GM19467 (cell line): Measurements from ENCODE around the gene C11orf97.
A peak's percentile ranks its signal among the peaks of the same experiment; 100 is the strongest.
"Not testable (repeated sequence)": the region's sequence is repeated elsewhere in the genome, so short reads cannot be mapped to it uniquely, and the experiment has no call there.

ENCODE experiments used
- ATAC-seq: cut with Tn5 transposase; IDR thresholded peaks from one replicate; pipeline ENCODE4 v1.9.1; 2021; ENCODE audit warnings: mild to moderate bottlenecking, moderate library complexity; ENCODE audit not compliant: unreplicated experiment

Gene C11orf97

DNA sequence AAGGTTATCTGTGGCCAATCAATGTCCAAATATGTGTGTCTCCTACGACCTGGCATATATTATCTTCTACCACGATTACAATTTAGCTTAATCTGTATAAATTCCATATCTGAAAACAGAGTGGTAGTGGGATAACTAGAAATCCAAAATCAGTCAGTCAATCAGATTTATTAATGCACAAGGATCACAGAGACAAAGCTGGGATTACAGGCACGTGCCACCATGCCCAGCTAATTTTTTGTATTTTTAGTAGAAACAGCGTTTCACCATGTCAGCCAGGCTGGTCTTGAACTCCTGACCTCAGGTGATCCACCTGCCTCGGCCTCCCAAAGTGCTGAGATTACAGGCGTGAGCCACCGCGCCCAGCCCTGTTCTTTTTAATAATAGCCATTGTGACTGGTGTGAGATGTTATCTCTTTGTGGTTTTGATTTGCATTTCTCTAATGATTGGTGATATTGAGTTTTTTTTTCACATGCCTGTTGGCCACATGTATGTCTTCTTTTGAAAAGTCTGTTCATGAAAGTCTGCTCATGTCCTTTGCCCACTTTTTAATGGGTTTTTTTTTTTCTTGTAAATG lies 43.6 kb downstream of the C11orf97 start:
- ATAC-seq = not testable (repeated sequence)

DNA sequence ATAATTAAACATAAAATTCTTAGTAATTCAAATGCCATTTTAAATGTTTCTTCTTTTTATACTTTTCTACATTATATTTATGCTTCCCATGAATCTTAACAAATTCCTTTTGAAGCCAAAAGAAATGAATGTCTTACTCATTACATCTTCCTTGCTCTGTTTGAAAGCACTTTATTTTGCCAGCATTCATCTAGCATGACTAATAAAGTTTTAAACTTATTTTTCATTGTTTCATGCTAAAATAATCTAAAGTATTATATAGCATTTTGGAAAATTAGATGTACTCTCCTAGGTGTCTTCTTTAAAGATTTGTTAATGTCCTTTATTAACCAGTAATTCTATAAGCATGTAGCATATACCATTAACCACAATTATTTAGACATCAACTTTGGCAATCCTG lies 45.2 kb downstream of the C11orf97 start:
- ATAC-seq = no peak

DNA sequence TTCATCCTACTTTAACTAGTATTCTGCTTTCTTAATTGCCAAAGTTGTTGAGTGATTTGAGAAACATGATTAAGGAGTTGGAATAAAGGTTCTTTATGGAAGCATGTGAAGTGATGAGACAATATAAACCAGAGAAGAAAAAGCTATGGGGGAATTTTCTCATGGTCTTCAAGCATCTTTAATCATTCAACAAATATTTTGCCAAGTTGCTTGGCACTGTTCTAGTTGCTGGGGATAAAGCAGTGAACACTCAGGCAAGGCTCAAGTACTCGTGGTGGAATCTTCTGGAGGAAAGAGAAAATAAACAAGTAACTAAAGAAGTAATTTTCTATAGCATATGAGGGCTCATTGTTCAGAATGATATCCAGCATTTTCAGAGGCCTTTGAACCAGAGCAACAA lies 45.7 kb downstream of the C11orf97 start:
- ATAC-seq = no peak

DNA sequence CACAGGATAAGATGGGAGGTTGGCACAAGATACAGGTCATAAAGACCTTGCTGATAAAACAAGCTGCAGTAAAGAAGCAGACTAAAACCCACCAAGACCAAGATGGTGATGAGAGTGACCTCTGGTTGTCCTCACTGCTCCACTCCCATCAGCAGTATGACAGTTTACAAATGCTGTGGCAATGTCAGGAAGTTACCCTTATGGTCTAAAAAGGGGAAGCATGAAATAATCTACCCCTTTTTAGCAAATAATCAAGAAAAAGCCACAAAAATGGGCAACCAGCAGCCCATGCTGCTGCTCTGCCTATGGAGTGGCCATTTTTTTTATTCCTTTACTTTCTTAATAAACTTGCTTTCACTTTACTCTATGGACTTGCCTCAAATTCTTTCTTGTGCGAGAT lies 46.2 kb downstream of the C11orf97 start:
- ATAC-seq = peak; percentile 41

DNA sequence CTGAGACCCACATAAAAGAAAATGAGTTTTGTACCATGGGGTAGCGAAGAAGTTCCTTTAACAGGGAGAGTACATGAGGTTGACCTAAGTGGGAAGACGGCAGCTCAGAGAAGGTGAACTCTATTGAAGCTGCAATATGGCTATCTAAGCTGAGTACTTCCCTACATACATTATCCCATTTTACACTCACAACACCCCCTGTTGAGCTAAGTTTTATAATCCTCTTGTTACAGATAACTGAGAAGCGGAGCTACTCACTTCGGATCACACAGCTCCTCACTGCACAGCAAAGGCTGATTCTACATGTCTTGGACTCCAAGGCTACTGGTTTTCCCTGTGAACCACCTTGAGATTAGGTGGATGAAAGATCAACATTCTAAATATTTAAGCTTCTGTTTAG lies 46.7 kb downstream of the C11orf97 start:
- no peak for ATAC-seq

DNA sequence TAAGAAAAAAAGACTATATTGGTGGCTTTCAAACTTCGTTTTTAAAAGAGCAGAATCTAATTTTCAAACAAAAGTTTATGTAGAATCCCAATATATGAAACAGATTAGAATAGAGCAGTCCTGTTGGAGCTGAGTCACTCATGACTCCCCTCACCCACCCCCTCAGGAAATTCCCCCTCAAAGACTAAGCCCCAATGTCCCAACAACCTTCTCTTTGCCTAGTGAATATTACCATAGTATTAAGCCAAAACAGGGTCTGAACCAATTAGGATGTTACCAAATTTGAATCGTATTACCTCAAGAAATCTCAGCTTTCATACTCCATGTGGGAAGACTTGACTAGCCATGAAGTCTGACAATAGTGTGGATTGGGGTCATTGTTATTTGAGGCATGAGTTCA lies 47.1 kb downstream of the C11orf97 start:
- ATAC-seq = no peak

DNA sequence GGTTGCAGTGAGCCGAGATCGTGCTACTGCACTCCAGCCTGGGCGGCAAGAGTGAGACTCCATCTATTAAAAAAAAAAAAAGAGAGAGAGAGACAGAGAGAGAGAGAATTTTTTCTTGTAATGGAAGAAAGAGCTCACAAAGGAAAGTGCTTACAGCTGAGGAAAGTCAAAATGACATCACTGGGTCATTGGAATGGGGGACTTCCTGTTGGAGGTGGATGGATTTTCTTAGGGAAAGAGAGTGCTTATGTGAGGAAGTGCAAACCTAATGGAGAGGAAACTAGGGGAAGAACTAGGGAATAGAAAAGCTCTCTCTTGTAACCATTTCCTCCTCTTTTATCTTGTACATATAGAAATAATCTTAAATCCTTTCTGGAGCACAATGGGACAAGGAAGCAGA lies 48.6 kb downstream of the C11orf97 start:
- ATAC-seq = no peak

DNA sequence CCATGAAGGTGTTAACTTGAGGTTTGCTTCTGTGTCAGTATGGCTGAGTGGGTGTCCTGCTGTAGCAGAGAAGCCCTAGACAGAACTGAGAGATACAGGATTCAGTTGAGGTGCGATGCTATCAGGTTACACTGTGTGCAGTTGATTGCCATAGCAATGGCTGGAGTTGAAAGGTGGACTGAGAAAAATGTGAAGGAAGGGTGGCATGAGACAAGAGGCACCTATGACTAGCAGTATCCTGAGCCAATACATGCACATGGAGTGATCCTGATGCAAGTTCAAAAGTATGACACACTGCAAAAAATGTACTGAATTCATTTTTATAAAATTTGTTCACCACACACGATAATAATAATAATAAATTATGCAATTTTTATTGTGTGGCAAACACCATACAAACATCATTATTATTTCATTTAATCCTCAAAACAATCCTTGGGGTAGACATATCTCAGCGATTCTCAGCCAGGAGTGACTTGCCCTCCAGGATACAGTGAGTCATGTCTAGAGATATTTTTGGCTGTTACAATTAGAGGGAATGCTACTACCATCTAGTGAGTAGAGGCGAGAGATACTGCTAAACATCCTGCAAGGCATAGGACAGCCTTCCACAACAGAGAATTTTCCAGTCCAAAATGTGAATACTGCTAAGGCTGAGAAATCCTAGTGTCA lies 51.1 kb downstream of the C11orf97 start:
- no peak for ATAC-seq

DNA sequence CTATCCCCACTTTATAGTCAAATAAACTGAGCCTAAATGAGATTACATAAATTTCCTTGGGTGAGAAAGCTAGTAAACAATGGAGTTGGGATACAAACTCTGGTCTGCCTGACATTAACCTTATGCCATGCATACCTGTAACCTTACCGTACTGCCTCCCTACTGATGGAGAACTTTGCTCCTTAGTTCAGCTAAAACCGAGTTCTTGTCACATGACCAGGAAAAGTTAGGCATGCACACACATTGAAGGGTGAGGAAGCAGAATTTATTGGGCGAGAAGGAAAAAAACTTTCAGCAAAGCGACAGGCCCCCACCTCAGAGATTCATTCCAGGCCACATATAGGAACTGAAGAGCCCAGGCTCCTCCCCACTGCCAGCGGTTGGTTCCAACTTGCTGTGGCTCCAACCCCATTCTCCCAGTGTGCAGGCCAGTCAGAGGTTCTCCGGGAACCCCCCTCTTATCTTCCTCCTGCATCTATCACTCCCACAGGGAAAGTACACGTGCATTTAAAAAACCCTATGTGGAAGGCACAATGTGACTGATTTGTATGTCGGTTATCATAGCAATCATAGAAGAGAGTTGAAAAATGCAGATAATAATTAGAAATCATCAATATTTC lies 51.7 kb downstream of the C11orf97 start:
- no peak for ATAC-seq

DNA sequence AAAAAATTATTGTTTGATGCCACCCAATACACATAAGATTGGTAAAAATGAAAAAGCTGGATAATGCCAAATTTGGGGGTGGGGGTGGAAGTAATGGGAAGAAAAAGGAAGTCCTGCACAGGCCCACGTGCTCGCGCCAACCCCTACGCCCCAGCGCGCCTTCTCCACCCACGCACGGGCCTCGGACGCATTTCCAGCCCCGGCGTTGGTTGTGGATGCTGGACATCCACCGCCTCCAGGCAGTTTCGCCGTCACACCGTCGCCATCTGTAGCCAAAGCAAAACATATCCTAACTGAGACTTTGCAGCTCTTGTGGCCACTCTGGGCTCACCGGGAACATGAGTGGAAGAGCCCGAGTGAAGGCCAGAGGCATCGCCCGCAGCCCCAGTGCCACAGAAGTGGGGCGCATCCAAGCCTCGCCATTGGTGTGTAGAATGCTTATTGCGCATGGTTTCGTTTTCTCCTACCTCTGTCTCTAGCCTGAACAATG lies 55.0 kb downstream of the C11orf97 start, which contains the start of gene PIWIL4:
TSS of gene PIWIL4 (plus strand) at position 188 of the 490 bp plus-strand sequence. CDS start at position 339, 151 bp downstream.
- ATAC-seq = no peak

DNA sequence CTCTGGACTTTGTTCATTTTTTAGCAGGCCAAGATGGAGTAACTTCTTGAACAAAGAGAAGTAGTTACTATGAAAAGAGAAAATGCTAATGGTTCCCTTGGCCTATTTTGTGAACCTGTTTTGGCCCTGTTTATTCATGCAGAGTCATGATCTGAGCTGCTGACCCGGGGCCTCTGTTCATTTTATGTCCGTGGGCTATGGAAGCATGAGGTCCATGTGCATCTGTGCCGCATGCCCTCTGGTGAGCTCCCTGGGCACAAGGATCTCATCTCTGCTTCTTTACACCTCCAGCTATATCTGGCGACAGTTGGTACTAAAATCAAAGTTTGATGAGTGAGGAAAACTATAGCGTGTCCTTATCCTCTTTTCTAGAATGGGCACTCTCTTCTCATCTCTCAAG lies 55.9 kb downstream of the C11orf97 start:
- no peak for ATAC-seq

DNA sequence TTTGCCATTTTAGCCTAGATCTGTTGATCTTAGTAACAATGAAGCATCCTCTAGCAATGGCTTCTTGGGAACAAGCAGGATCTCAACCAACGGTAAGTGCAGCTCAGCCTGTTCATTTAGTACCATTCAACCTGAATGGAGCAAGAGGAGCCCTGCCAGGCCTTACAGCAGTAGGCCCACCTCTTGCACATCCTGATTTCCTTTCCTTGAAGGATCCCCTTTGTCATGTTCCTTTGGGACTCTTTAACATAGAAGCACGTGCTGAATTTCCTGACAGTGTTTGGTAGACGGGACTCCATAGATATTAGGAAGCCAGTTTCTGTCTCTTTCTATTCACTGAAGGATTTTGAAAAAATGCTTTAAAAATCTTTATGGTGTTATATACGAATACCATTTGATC lies 56.5 kb downstream of the C11orf97 start:
- ATAC-seq = no peak

DNA sequence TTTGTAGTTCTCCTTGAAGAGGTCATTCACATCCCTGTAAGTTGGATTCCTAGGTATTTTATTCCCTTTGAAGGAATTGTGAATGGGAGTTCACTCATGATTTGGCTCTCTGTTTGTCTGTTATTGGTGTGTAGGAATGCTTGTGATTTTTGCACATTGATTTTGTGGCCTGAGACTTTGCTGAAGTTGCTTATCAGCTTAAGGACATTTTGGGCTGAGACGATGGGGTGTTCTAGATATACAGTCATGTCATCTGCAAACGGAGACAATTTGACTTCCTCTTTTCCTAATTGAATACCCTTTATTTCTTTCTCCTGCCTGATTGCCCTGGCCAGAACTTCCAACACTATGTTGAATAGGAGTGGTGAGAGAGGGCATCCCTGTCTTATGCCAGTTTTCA lies 60.7 kb downstream of the C11orf97 start:
- not testable (repeated sequence) for ATAC-seq

DNA sequence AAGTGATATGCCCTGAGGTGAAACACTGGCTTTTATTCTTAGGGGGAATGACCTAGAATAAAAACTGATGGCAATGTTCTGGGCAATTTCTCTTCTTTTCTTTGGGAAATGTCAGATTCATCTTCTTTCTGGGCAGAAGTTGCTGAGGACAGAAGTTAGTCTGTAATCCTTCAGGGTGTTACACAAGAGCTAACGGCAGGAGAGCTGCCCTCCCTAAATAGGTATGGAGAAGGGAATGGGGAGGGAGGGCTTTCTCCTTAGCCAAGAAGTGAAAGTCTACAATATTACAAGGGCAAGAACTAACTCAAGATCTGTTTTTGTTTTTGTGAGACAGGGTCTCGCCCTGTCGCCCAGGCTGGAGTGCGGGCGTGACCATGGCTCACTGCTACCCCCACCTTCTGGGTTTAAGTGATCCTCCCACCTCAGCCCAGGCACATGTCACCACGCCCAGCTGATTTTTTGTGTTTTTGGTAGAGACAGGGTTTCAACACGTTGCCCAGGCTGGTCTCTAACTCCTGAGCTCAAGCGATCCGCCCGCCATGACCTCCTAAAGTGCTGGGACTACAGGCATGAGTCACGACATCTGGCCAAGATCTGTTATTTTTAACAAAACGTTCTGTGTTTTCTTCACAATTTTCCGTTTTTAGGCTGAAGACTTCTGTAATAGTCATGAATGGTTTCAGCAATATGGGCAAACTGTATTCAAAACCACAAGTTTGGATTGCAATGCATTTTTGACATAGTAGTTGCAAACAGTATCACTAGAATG lies 62.1 kb downstream of the C11orf97 start:
- no peak for ATAC-seq

DNA sequence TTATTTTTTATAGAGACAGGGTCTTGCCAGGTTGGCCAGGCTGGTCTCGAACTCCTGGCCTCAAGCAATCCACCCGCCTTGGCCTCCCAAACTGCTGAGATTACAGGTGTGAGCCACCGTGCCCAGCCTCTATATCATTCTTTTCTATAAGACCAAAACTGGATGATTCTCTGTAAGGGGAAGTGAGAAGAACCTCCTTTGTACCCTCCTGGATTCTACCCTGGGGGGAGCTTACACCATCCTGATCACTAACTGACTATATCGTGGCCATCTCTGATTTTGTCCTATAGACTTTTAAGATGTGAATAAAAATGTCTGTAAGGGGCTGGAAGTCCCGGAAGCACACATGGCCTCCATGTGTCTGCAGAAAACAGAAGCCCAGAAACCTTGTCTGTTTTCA lies 64.0 kb downstream of the C11orf97 start:
- no peak for ATAC-seq

DNA sequence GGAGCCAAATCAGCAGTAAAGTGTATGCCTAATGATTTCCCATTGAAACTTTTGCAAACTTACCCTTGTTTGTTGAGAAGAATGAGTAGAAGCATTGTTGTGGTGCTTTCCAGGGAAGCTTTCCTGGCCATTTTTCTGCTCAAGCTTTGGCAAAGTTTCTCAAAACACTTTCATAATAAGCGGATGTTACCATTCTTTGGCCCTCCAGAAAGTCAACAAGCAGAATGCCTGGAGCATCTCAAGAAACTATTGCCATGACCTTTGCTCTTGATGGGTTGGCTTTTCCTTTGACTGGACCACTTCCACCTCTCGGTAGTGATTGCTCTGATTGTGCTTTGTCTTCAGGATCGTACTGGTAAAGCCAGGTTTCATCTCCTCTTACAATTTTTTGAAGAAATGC lies 65.6 kb downstream of the C11orf97 start:
- ATAC-seq = no peak
